ENCODE data around the gene NRCAM.

Gene NRCAM

GRCh38 chr7:108245523-108246226 lies 210.6 kb downstream of the NRCAM start (continued):
- TF ChIP-seq TSHZ2 (CRISPR knock-in tag; IDR thresholded peaks at IDR 0.05), result no peak
- no peak for TF ChIP-seq ZFP30 (CRISPR knock-in tag; IDR thresholded peaks at IDR 0.05)
- TF ChIP-seq ZC3H10 (CRISPR knock-in tag; IDR thresholded peaks at IDR 0.05), result no peak
- no peak for TF ChIP-seq ZNF70 (CRISPR knock-in tag; IDR thresholded peaks at IDR 0.05)
- TF ChIP-seq CSDC2 (CRISPR knock-in tag; IDR thresholded peaks at IDR 0.05), result no peak
- no peak for TF ChIP-seq TOX (CRISPR knock-in tag; IDR thresholded peaks at IDR 0.05; ENCODE audit: borderline replicate concordance)
- no peak for TF ChIP-seq GLIS3 (CRISPR knock-in tag; IDR thresholded peaks at IDR 0.05)
- no peak for TF ChIP-seq ZFP3 (CRISPR knock-in tag; IDR thresholded peaks at IDR 0.05)
- TF ChIP-seq ARNTL (CRISPR knock-in tag; IDR thresholded peaks at IDR 0.05; ENCODE audit: borderline replicate concordance, low read depth), result no peak
- no peak for TF ChIP-seq TCF4 (CRISPR knock-in tag; IDR thresholded peaks at IDR 0.05; ENCODE audit: borderline replicate concordance)
- TF ChIP-seq BACH2 (CRISPR knock-in tag; IDR thresholded peaks at IDR 0.05; ENCODE audit: borderline replicate concordance), result no peak
- TF ChIP-seq RARB (CRISPR knock-in tag; IDR thresholded peaks at IDR 0.05), result no peak

GRCh38 chr7:108244110-108244509 lies 212.1 kb downstream of the NRCAM start:
- no peak for ATAC-seq
- TF ChIP-seq ZNF565 (CRISPR knock-in tag; conservative IDR thresholded peaks at IDR 0.05; ENCODE audit: low read depth) (no peak), ISL1 (CRISPR knock-in tag; IDR thresholded peaks at IDR 0.05) (no peak), TCF4 (CRISPR knock-in tag; IDR thresholded peaks at IDR 0.05; ENCODE audit: borderline replicate concordance) (no peak), CSRNP3 (CRISPR knock-in tag; IDR thresholded peaks at IDR 0.05) (no peak), ZNF8 (CRISPR knock-in tag; IDR thresholded peaks at IDR 0.05) (no peak), OSR1 (CRISPR knock-in tag; IDR thresholded peaks at IDR 0.05) (no peak), RARB (CRISPR knock-in tag; IDR thresholded peaks at IDR 0.05) (no peak), TOX (CRISPR knock-in tag; IDR thresholded peaks at IDR 0.05; ENCODE audit: borderline replicate concordance) (no peak), ZNF70 (CRISPR knock-in tag; IDR thresholded peaks at IDR 0.05) (no peak)

- ATAC-seq, result no peak
- TF ChIP-seq SNAI2 (CRISPR knock-in tag; IDR thresholded peaks at IDR 0.05), result no peak
- no peak for TF ChIP-seq ARNTL (CRISPR knock-in tag; IDR thresholded peaks at IDR 0.05; ENCODE audit: borderline replicate concordance, low read depth)
- no peak for TF ChIP-seq TOX (CRISPR knock-in tag; IDR thresholded peaks at IDR 0.05; ENCODE audit: borderline replicate concordance)
- TF ChIP-seq PPARA (CRISPR knock-in tag; IDR thresholded peaks at IDR 0.05; ENCODE audit: borderline replicate concordance), result no peak
- no peak for TF ChIP-seq ZFP30 (CRISPR knock-in tag; IDR thresholded peaks at IDR 0.05)
- TF ChIP-seq ZNF8 (CRISPR knock-in tag; IDR thresholded peaks at IDR 0.05), result no peak
- no peak for TF ChIP-seq ZNF565 (CRISPR knock-in tag; conservative IDR thresholded peaks at IDR 0.05; ENCODE audit: low read depth)
Measured at GRCh38 chr7:108239501-108240225, 216.6 kb downstream of the NRCAM start.

- ATAC-seq, result no peak
- no peak for TF ChIP-seq ESRRG (CRISPR knock-in tag; IDR thresholded peaks at IDR 0.05)
- TF ChIP-seq ZFP3 (CRISPR knock-in tag; IDR thresholded peaks at IDR 0.05), result no peak
- no peak for TF ChIP-seq ZFP30 (CRISPR knock-in tag; IDR thresholded peaks at IDR 0.05)
- TF ChIP-seq TSHZ2 (CRISPR knock-in tag; IDR thresholded peaks at IDR 0.05), result no peak
- no peak for TF ChIP-seq ZNF565 (CRISPR knock-in tag; conservative IDR thresholded peaks at IDR 0.05; ENCODE audit: low read depth)
- TF ChIP-seq ISL1 (CRISPR knock-in tag; IDR thresholded peaks at IDR 0.05), result no peak
- no peak for TF ChIP-seq TCF4 (CRISPR knock-in tag; IDR thresholded peaks at IDR 0.05; ENCODE audit: borderline replicate concordance)
- no peak for TF ChIP-seq CREB5 (CRISPR knock-in tag; IDR thresholded peaks at IDR 0.05; ENCODE audit: low read depth)
- TF ChIP-seq OSR1 (CRISPR knock-in tag; IDR thresholded peaks at IDR 0.05), result no peak
- TF ChIP-seq POU6F1 (CRISPR knock-in tag; IDR thresholded peaks at IDR 0.05; ENCODE audit: borderline replicate concordance, low read depth), result no peak
- TF ChIP-seq TOX (CRISPR knock-in tag; IDR thresholded peaks at IDR 0.05; ENCODE audit: borderline replicate concordance), result no peak
- no peak for TF ChIP-seq ZNF70 (CRISPR knock-in tag; IDR thresholded peaks at IDR 0.05)
Measured at GRCh38 chr7:108236681-108237415, 219.4 kb downstream of the NRCAM start.
